Heart left ventricle (tissue), 16 donors: ENCODE results near the gene VWC2L. TPM values are rescaled to one million over a fixed set of nuclear protein-coding genes. Genes with fewer than 3 reads are reported as not detected.

ENCODE experiments used
- ATAC-seq, 4 donors: fragments of 200-7000 bp; cut with Tn5 transposase; one replicate each; pipeline ENCODE4 v1.9.1; 2020 to 2022; ENCODE audit warnings: moderate library complexity in 4 of 4, mild to moderate bottlenecking in 3 of 4, moderate number of reproducible peaks in 1 of 4
- DNase-seq, 5 donors: peaks; one replicate each; pipeline ENCODE4 v3.0.0-alpha.2; 2020
- H3K27ac ChIP-seq, 12 donors: fragments of 200-600 bp; sonication (generic) in 4 of 12; one replicate each; pipeline versions ENCODE4 v1.5.0 to v1.8.0; 2016 to 2022; ENCODE audit warnings: mild to moderate bottlenecking in 2 of 12
- H3K27me3 ChIP-seq, 9 donors: fragments of 200-600 bp; sonication (generic) in 2 of 9; one replicate each; pipeline versions ENCODE4 v1.5.1 to v1.8.0; 2016 to 2022; ENCODE audit warnings: mild to moderate bottlenecking in 3 of 9
- H3K36me3 ChIP-seq, 9 donors: fragments of 200-600 bp; sonication (generic) in 2 of 9; one replicate each; pipeline versions ENCODE4 v1.5.0 to v1.8.0; 2018 to 2022; ENCODE audit warnings: mild to moderate bottlenecking in 2 of 9
- H3K4me1 ChIP-seq, 12 donors: fragments of 200-600 bp; sonication (generic) in 4 of 12; one replicate each; pipeline versions ENCODE4 v1.5.0 to v1.8.0; 2016 to 2022; ENCODE audit warnings: mild to moderate bottlenecking in 3 of 12
- H3K4me3 ChIP-seq, 12 donors: fragments of 200-600 bp; sonication (generic) in 4 of 12; one replicate each; pipeline versions ENCODE4 v1.5.0 to v1.8.0; 2017 to 2022; ENCODE audit warnings: mild to moderate bottlenecking in 9 of 12, moderate library complexity in 4 of 12
- H3K9me3 ChIP-seq, 12 donors: fragments of 200-600 bp; sonication (generic) in 4 of 12; one replicate each; pipeline versions ENCODE4 v1.5.0 to v1.8.0; 2016 to 2022; ENCODE audit warnings: mild to moderate bottlenecking in 1 of 12
- POLR2A ChIP-seq, 2 donors: fragments of 450-650 bp; IDR thresholded peaks; one replicate each; pipeline ENCODE4 v1.6.1; 2017; ENCODE audit warnings: antibody characterized with exemption in 2 of 2, mild to moderate bottlenecking in 2 of 2, moderate library complexity in 2 of 2
- WGBS, 4 donors: extraction: QIAGEN DNeasy Blood & Tissue Kit in 2 of 4; methylation state at CpG; one replicate each; pipeline versions ENCODE4 v1.1.5 to v1.1.7; 2013 to 2018; 5-methylcytosine and 5-hydroxymethylcytosine counted together
- intact Hi-C, 10 donors: fragments of 100-400 bp; cut with DNase I; formaldehyde crosslinking; loops; one replicate each; pipeline versions ENCODE4 v1.11.1 to v1.14.2; 2022
- polyA plus RNA-seq, 2 donors: library from polyadenylated mRNA; stranded (reverse); fragments of 200-250 nt; gene quantifications; one replicate each; pipeline ENCODE4 v1.2.3, GENCODE V29; 2013
- total RNA-seq, 9 donors: library from RNA; depleted of rRNA in 2 of 9; stranded (reverse); fragments of >200 nt in 2 of 9; fragmentation: NEBNext Ultra II Directional in 3 of 9; extraction: Animal tissue kit (Norgen Biotek cat#: 25700) in 3 of 9; gene quantifications; one replicate each; pipeline versions ENCODE4 v1.1.0 to v1.2.4, GENCODE V29; 2016 to 2023
- TF ChIP-seq, protein P1 (sequence below), 12 donors: fragments of 200-600 bp; sonication (generic) in 4 of 12; IDR thresholded peaks; one replicate each; pipeline versions ENCODE4 v1.5.0 to v1.8.0; 2018 to 2022; ENCODE audit warnings: antibody characterized with exemption in 12 of 12, mild to moderate bottlenecking in 5 of 12
- donor health status: ischemic (EF 13 %, LVEDD 7.1; RV severe dilation, severe dysfunction).
- donor health status: healthy with polysubstance abuse.
- donor health status: DM: no; HTN: yes; CAD: no.
- donor health status: DM: no; HTN: no; CAD: no.
- donor health status: ischemic (EF 25% LVEDD 6.9; RV normal size, moderate dysfunction).
- donor health status: ischemic (EF 25% LVEDD 5.7; RV mildly dilated, moderate dysfunction).
- donor health status: healthy.
- donor health status: DM: yes; HTN: yes; CAD: no.
- donor health status: ischemic (EF 35%, LVEDD 5.7; RV mildly dilated, moderate dysfunction).
- donor health status: nonischemic (EF 11% LVEDD 7.7; RV severe dilation, severe dysfunction).
- donor health status: DM: yes; HTN: yes; CAD: no.
- donor health status: PGD.
- donor health status: ischemic (EF 29% LVEDD 5.4; RV normal size, mild dysfunction).
- donor health status: nonischemic (EF 23%, LVEDD 6.1; RV moderate dilation, normal function).

The VWC2L gene
- total and polyA plus RNA-seq, 11 donors = 0.13 TPM; not detected in 10

- ATAC-seq = no peak
- intact Hi-C loops = no loop called here
- WGBS, 4 donors = 52 to 68% (median 61%) methylated on average over 3 of the region's 3 CpGs
- H3K27me3 ChIP-seq = no peaks in the 10 kb centered on the region
- no peak for DNase-seq
- no peaks in the 10 kb centered on the region for H3K4me1 ChIP-seq
- H3K27ac ChIP-seq = no peak overlapping the region
- no peak for TF ChIP-seq POLR2A (IDR thresholded peaks at IDR 0.05)
- TF ChIP-seq, protein P1, sequence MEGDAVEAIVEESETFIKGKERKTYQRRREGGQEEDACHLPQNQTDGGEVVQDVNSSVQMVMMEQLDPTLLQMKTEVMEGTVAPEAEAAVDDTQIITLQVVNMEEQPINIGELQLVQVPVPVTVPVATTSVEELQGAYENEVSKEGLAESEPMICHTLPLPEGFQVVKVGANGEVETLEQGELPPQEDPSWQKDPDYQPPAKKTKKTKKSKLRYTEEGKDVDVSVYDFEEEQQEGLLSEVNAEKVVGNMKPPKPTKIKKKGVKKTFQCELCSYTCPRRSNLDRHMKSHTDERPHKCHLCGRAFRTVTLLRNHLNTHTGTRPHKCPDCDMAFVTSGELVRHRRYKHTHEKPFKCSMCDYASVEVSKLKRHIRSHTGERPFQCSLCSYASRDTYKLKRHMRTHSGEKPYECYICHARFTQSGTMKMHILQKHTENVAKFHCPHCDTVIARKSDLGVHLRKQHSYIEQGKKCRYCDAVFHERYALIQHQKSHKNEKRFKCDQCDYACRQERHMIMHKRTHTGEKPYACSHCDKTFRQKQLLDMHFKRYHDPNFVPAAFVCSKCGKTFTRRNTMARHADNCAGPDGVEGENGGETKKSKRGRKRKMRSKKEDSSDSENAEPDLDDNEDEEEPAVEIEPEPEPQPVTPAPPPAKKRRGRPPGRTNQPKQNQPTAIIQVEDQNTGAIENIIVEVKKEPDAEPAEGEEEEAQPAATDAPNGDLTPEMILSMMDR (IDR thresholded peaks at IDR 0.05) = no peak
- no peak overlapping the region for H3K4me3 ChIP-seq
- H3K36me3 ChIP-seq = no peaks in the 10 kb centered on the region
- peaks cover 0 to 5% (median 0%) of the 10 kb centered on the region in 12 donors for H3K9me3 ChIP-seq
These were observed 122.7 kb downstream of the VWC2L start for GRCh38 chr2:214533541-214533940.

DNA sequence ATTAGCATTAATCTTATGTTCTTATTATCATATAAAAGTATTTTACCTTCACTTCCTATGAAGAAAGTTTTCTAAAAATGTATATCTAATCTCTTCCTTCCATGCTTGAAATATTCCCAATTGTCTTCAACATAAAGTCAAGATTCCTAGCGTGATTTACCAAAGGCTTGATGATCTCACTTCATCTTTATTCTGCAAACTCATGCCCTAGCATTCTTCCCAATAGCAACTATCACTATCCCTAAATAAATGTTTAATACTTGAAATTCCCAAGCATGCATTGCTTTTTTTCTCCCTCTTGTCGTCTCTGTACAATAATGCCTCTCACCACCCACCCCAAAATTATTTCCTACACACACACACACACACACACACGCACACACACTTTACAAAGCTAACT lies 125.8 kb downstream of the VWC2L start:
- no peaks in the 10 kb centered on the region for H3K36me3 ChIP-seq
- no peak for ATAC-seq

GRCh38 chr2:214537929-214538328 lies 127.1 kb downstream of the VWC2L start:
- peaks cover 0 to 4% (median 0%) of the 10 kb centered on the region in 12 donors for H3K4me1 ChIP-seq
- H3K27ac ChIP-seq = no peak overlapping the region
- H3K4me3 ChIP-seq = no peak overlapping the region
- TF ChIP-seq, protein P1 (IDR thresholded peaks at IDR 0.05) = no peak
- no peak for TF ChIP-seq POLR2A (IDR thresholded peaks at IDR 0.05)
- DNase-seq = no peak
- H3K36me3 ChIP-seq = no peaks in the 10 kb centered on the region
- H3K9me3 ChIP-seq = no peaks in the 10 kb centered on the region
- no peaks in the 10 kb centered on the region for H3K27me3 ChIP-seq
- whole genome bisulfite sequencing, 4 donors = 51 to 78% (median 67%) methylated on average over 3 of the region's 3 CpGs
- ATAC-seq = no peak
- intact Hi-C loops = no loop called here

More for the DNA sequence above, 125.8 kb downstream of the VWC2L start:
- 62 to 68% (median 66%) methylated on average over 3 of the region's 3 CpGs for WGBS, 4 donors
- DNase-seq = no peak
- intact Hi-C loops = no loop called here
- no peaks in the 10 kb centered on the region for H3K4me1 ChIP-seq
- H3K4me3 ChIP-seq = no peak overlapping the region
- H3K27me3 ChIP-seq = no peaks in the 10 kb centered on the region
- no peak overlapping the region for H3K27ac ChIP-seq
- TF ChIP-seq, protein P1 (IDR thresholded peaks at IDR 0.05) = no peak
- TF ChIP-seq POLR2A (IDR thresholded peaks at IDR 0.05) = no peak
- no peaks in the 10 kb centered on the region for H3K9me3 ChIP-seq

DNA sequence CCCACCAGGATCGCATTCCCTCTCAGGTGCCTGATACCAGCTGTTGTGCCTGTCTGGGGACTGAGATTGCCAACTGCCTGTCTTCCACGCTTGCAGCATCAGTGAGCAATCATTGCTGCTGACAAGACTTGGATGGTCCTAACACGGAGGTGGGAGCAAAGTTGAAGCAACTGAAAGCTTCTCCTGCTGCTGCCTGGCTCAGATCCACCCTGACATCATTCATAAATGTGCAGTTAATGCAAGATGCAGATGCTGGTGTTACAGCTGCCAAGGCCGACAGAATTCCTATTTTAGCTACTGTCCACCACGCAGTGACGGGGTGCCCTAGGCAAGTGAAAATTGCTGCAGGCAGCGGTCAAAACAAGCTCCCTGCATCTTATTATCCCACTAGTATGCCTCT lies 131.4 kb downstream of the VWC2L start:
- intact Hi-C loops = no loop called here
- DNase-seq (no peak), ATAC-seq (no peak)
- Histone ChIP-seq H3K27me3 (no peaks in the 10 kb centered on the region), H3K36me3 (no peaks in the 10 kb centered on the region), H3K27ac (no peak overlapping the region), H3K4me1 (peaks cover 0 to 4% (median 0%) of the 10 kb centered on the region in 12 donors), H3K4me3 (no peak overlapping the region), H3K9me3 (no peaks in the 10 kb centered on the region)
- 35 to 53% (median 43%) methylated on average over 7 of the region's 7 CpGs for WGBS, 4 donors
- no peak for TF ChIP-seq POLR2A (IDR thresholded peaks at IDR 0.05)

GRCh38 chr2:214542866-214543265 lies 132.0 kb downstream of the VWC2L start:
- no peak overlapping the region for H3K27ac ChIP-seq
- no peak for TF ChIP-seq POLR2A (IDR thresholded peaks at IDR 0.05)
- TF ChIP-seq, protein P1 (IDR thresholded peaks at IDR 0.05) = no peak
- H3K36me3 ChIP-seq = no peaks in the 10 kb centered on the region
- no peaks in the 10 kb centered on the region for H3K27me3 ChIP-seq
- intact Hi-C loops = no loop called here
- H3K9me3 ChIP-seq = no peaks in the 10 kb centered on the region
- DNase-seq (no peak), ATAC-seq (no peak)
- no peak overlapping the region for H3K4me3 ChIP-seq
- peaks cover 0 to 4% (median 0%) of the 10 kb centered on the region in 12 donors for H3K4me1 ChIP-seq
- WGBS, 4 donors = 65 to 78% (median 70%) methylated on average over 1 of the region's 1 CpG
